Keratinocyte (primary cell): ENCODE data around the gene CACHD1.

Source experiments
- CTCF ChIP-seq, 3 experiments: IDR thresholded peaks in 1 of 3; conservative IDR thresholded peaks in 1 of 3; optimal IDR thresholded peaks in 1 of 3; 2 replicates in 2 of 3; 3 replicates in 1 of 3; pipeline versions ENCODE3 to v1.5.1; 2011; ENCODE audit warnings: low read length in 3 of 3, mild to moderate bottlenecking in 3 of 3, moderate library complexity in 2 of 3, control low read depth in 1 of 3, inconsistent platforms in 1 of 3; ENCODE audit not compliant: insufficient read depth in 2 of 3; ENCODE audit errors: extremely low read depth in 1 of 3
- EZH2 ChIP-seq: IDR thresholded peaks from one replicate; pipeline ENCODE4 v1.6.1; 2012; ENCODE audit warnings: inconsistent platforms, mild to moderate bottlenecking, low read length, moderate library complexity

- TF ChIP-seq CTCF (optimal IDR thresholded peaks at IDR 0.05 in 1 of 3, IDR thresholded peaks at IDR 0.05 in 1 of 3, conservative IDR thresholded peaks at IDR 0.05 in 1 of 3; ENCODE audit: extremely low read depth in 1 of 3, insufficient read depth in 2 of 3, low read length in 3 of 3) (no peak), EZH2 (no peak)
Measured at GRCh38 chr1:64472805-64473204, 2.9 kb downstream of the CACHD1 start.
